OCI-LY7 (cell line): ENCODE results near the gene TSPAN5. TPM values are rescaled to one million over a fixed set of nuclear protein-coding genes. Genes with fewer than 3 reads are reported as not detected.

Experiments used
- BruUV-seq: library from RNA; stranded (reverse); fragments of 400-500 nt; replicated peaks from 2 replicates; lab custom pipeline; 2021; lab: Mats Ljungman, UMichigan
- CTCF ChIA-PET: fragments of 300-600 bp; sonication (Branson Sonifier 250); formaldehyde crosslinking; loops from one replicate; lab custom pipeline; 2022; ENCODE audit warnings: antibody characterized with exemption; ENCODE audit not compliant: unreplicated experiment; lab: Charles Lee
- POLR2A ChIA-PET: fragments of 300-600 bp; sonication (Branson Sonifier 250); formaldehyde crosslinking; loops from one replicate; lab custom pipeline; 2022; ENCODE audit warnings: antibody characterized with exemption; lab: Charles Lee
- DNase-seq: peaks from one replicate; pipeline ENCODE4 v3.0.0-alpha.2; 2015; ENCODE audit warnings: low spot score
- H2AFZ ChIP-seq: fragments of 200-600 bp; sonication (generic), shearing (Covaris generic); 2 replicates; pipeline ENCODE4 v1.6.1; 2014; ENCODE audit warnings: mild to moderate bottlenecking, antibody characterized with exemption, low read length, moderate library complexity
- H3K27ac ChIP-seq: fragments of 200-600 bp; sonication (generic); 2 replicates; pipeline ENCODE4 v1.5.1; 2014; ENCODE audit warnings: mixed run types, low read depth, mild to moderate bottlenecking, moderate library complexity, low read length, inconsistent platforms; ENCODE audit not compliant: poor library complexity, severe bottlenecking
- H3K36me3 ChIP-seq: fragments of 200-600 bp; sonication (generic); 2 replicates; pipeline ENCODE4 v1.6.1; 2014; ENCODE audit warnings: mild to moderate bottlenecking, antibody characterized with exemption, low read length, moderate library complexity, mixed read lengths; ENCODE audit not compliant: insufficient read depth
- H3K4me1 ChIP-seq: fragments of 200-600 bp; sonication (generic); 2 replicates; pipeline ENCODE4 v1.5.1; 2014; ENCODE audit warnings: mild to moderate bottlenecking, low read length; ENCODE audit not compliant: insufficient read depth, poor library complexity, severe bottlenecking
- H3K4me2 ChIP-seq: fragments of 200-600 bp; sonication (generic); 2 replicates; pipeline ENCODE4 v1.6.1; 2014; ENCODE audit warnings: mild to moderate bottlenecking, low read length
- H3K4me3 ChIP-seq: fragments of 200-600 bp; sonication (generic); 2 replicates; pipeline ENCODE4 v1.5.1; 2014; ENCODE audit warnings: mild to moderate bottlenecking, low read depth, low read length; ENCODE audit not compliant: poor library complexity, severe bottlenecking
- H3K79me2 ChIP-seq: fragments of 200-600 bp; sonication (generic); 2 replicates; pipeline ENCODE4 v1.6.1; 2016; ENCODE audit warnings: low read depth, mild to moderate bottlenecking, low read length, moderate library complexity, mixed read lengths; ENCODE audit not compliant: insufficient read depth
- H3K9me2 ChIP-seq: fragments of 200-600 bp; sonication (generic); 2 replicates; pipeline ENCODE4 v1.6.1; 2016; ENCODE audit warnings: mild to moderate bottlenecking, low read length, mixed read lengths; ENCODE audit not compliant: insufficient read depth
- H3K9me3 ChIP-seq: fragments of 200-600 bp; sonication (generic); 2 replicates; pipeline ENCODE4 v1.6.1; 2014; ENCODE audit warnings: mild to moderate bottlenecking, mixed run types, low read length, mixed read lengths
- H4K20me1 ChIP-seq: fragments of 200-600 bp; sonication (generic); 2 replicates; pipeline ENCODE4 v1.6.1; 2014; ENCODE audit warnings: mild to moderate bottlenecking, antibody characterized with exemption, low read length, moderate library complexity, mixed read lengths; ENCODE audit not compliant: insufficient read depth
- EZH2phosphoT487 ChIP-seq: fragments of 200-600 bp; sonication (generic); IDR thresholded peaks from 2 replicates; pipeline ENCODE4 v1.6.1; 2018; ENCODE audit warnings: low read depth, borderline replicate concordance, mild to moderate bottlenecking, mixed run types, antibody characterized with exemption, low read length, moderate library complexity, mixed read lengths
- intact Hi-C: fragments of 100-400 bp; cut with micrococcal nuclease; formaldehyde crosslinking; loops from one replicate; pipeline ENCODE4 v1.10.0; 2022; ENCODE audit not compliant: unreplicated experiment
- total RNA-seq, 2 experiments: library from RNA; depleted of rRNA in 1 of 2; stranded (reverse); fragments of >200 nt in 1 of 2; shearing (Covaris generic) in 1 of 2; gene quantifications; 2 replicates each; pipeline ENCODE4 v1.2.3, GENCODE V29; 2014 to 2022
- TF ChIP-seq, protein P1 (sequence below): fragments of 200-600 bp; sonication (generic); conservative IDR thresholded peaks from 2 replicates; pipeline ENCODE4 v1.5.1; 2014; ENCODE audit warnings: mild to moderate bottlenecking, antibody characterized with exemption, low read length, moderate library complexity, mixed read lengths

Gene TSPAN5
- total RNA-seq, 2 experiments from 2014 or later, result not detected

DNA sequence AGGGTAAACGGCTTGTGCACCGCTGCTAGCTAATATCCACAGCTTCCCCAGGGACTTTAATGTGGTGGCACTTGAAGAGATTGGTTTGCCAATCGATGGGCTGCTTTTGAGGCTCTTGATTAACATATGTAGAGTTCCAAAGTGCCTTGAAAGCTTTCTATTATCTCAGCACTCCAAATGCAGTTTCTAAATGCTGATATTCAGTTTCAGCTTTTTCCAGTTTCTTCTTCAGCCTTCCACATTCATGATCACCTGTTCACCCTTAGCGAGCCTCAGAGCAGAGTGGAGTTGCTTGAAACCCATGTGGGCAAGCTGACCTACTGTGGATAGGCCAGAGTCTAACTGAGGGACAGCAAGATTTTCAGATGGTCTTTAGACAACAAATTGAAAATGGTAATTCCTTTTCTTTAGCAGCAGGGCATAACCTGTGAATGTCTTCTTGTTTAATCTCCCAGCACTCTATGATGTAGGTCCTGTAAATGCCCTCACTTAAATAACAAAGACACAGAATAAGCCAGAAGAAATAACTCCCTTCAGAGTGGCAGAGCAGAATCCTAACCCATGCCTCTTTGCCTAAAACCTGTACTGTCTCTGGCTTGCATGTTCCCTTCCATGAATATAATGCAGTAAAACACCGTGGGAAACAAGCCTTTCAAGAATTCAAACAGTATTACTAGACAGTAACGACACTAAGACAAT lies 99.8 kb downstream of the TSPAN5 start:
- no peak overlapping the region for H2AFZ ChIP-seq
- ChIA-PET CTCF (no interaction called here), POLR2A (no interaction called here)
- intact Hi-C loops, result no loop called here
- TF ChIP-seq, protein P1, sequence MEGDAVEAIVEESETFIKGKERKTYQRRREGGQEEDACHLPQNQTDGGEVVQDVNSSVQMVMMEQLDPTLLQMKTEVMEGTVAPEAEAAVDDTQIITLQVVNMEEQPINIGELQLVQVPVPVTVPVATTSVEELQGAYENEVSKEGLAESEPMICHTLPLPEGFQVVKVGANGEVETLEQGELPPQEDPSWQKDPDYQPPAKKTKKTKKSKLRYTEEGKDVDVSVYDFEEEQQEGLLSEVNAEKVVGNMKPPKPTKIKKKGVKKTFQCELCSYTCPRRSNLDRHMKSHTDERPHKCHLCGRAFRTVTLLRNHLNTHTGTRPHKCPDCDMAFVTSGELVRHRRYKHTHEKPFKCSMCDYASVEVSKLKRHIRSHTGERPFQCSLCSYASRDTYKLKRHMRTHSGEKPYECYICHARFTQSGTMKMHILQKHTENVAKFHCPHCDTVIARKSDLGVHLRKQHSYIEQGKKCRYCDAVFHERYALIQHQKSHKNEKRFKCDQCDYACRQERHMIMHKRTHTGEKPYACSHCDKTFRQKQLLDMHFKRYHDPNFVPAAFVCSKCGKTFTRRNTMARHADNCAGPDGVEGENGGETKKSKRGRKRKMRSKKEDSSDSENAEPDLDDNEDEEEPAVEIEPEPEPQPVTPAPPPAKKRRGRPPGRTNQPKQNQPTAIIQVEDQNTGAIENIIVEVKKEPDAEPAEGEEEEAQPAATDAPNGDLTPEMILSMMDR, result no peak
- TF ChIP-seq EZH2phosphoT487, result no peak
- no peak overlapping the region for H3K27ac ChIP-seq
- H3K36me3 ChIP-seq, result no peaks in the 10 kb centered on the region
- no peak overlapping the region for H3K4me3 ChIP-seq
- no peaks in the 10 kb centered on the region for H3K79me2 ChIP-seq
- H3K4me2 ChIP-seq, result no peak overlapping the region
- DNase-seq, result no peak
- no peaks in the 10 kb centered on the region for H4K20me1 ChIP-seq
- H3K9me2 ChIP-seq, result no peaks in the 10 kb centered on the region
- no peaks in the 10 kb centered on the region for H3K4me1 ChIP-seq
- no TSS peak for BruUV-seq
- no peaks in the 10 kb centered on the region for H3K9me3 ChIP-seq

- Histone ChIP-seq H3K36me3 (no peaks in the 10 kb centered on the region), H4K20me1 (no peaks in the 10 kb centered on the region), H3K79me2 (no peaks in the 10 kb centered on the region), H3K4me3 (no peak overlapping the region), H3K4me2 (no peak overlapping the region), H3K9me2 (no peaks in the 10 kb centered on the region), H3K27ac (no peak overlapping the region), H3K9me3 (no peaks in the 10 kb centered on the region), H3K4me1 (no peaks in the 10 kb centered on the region), H2AFZ (no peak overlapping the region)
- TF ChIP-seq EZH2phosphoT487, result no peak
- TF ChIP-seq, protein P1, result no peak
- ChIA-PET CTCF (no interaction called here), POLR2A (interaction anchor here (0.6 kb wide), 1 partner anchor 10 kb away, joined by 12 read pairs; no protein-coding TSS in a partner anchor)
- intact Hi-C loops, result no loop called here
- BruUV-seq, result no TSS peak
- DNase-seq, result no peak
Measured at GRCh38 chr4:98557194-98557892, 101.1 kb downstream of the TSPAN5 start.

DNA sequence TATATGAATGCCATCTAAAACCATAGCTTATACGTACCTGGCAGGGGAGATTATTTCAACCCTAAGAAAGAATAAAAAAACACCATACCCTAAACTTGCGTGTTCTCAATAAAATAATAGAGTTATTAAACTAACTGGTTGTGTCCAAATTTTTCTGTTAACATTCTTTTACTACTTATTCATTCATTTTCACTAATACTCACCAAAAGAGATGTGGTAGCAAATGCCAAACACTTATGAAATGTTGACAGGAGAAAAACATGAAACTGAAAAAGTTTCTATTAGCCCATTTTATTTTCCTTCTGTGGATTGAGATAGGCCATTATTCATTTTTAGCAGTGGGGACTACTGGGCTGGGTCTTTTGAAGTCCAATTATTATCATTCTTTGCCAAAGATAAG lies 102.0 kb downstream of the TSPAN5 start:
- POLR2A ChIA-PET, result no interaction called here
- H3K9me2 ChIP-seq, result no peaks in the 10 kb centered on the region
- no peak overlapping the region for H3K4me3 ChIP-seq
- H3K4me2 ChIP-seq, result no peak overlapping the region
- H3K9me3 ChIP-seq, result no peaks in the 10 kb centered on the region
- no peaks in the 10 kb centered on the region for H4K20me1 ChIP-seq
- H2AFZ ChIP-seq, result no peak overlapping the region
- no peak overlapping the region for H3K27ac ChIP-seq
- DNase-seq, result no peak
- BruUV-seq, result no TSS peak
- CTCF ChIA-PET, result no interaction called here
- H3K4me1 ChIP-seq, result no peaks in the 10 kb centered on the region
- no peaks in the 10 kb centered on the region for H3K36me3 ChIP-seq
- TF ChIP-seq EZH2phosphoT487, result no peak
- TF ChIP-seq, protein P1, result no peak
- H3K79me2 ChIP-seq, result no peaks in the 10 kb centered on the region
- intact Hi-C loops, result no loop called here
